Adrenal gland (tissue), 12 donors: ENCODE measurements around the gene PHOSPHO1. TPM values are rescaled to one million over a fixed set of nuclear protein-coding genes. Genes with fewer than 3 reads are reported as not detected.

Source experiments
- DNase-seq, 7 donors: peaks; one replicate each; pipeline ENCODE4 v3.0.0-alpha.2; 2019 to 2020
- H3K27ac ChIP-seq, 5 donors: fragments of 200-600 bp; sonication (generic) in 4 of 5; 1 replicate in 3 of 5; 2 replicates in 2 of 5; pipeline versions ENCODE4 v1.5.1 to v1.8.0; 2016 to 2020; ENCODE audit warnings: mild to moderate bottlenecking in 1 of 5
- H3K27me3 ChIP-seq: fragments of 200-600 bp; 2 replicates; pipeline ENCODE4 v1.8.0; 2021
- H3K36me3 ChIP-seq, 2 donors: fragments of 200-600 bp; replicated peaks in 1 of 2; 1 replicate in 1 of 2; 2 replicates in 1 of 2; pipeline versions ENCODE4 v1.5.1 to v1.8.0; 2018 to 2022
- H3K4me1 ChIP-seq, 2 donors: fragments of 200-600 bp; replicated peaks in 1 of 2; 1 replicate in 1 of 2; 2 replicates in 1 of 2; pipeline versions ENCODE4 v1.5.1 to v1.8.0; 2018 to 2021
- H3K4me3 ChIP-seq, 4 donors: fragments of 200-600 bp; sonication (generic) in 3 of 4; one replicate each; pipeline ENCODE4 v1.5.1; 2016 to 2018
- H3K9me3 ChIP-seq, 3 donors: fragments of 200-600 bp; sonication (generic) in 1 of 3; replicated peaks in 1 of 3; 1 replicate in 2 of 3; 2 replicates in 1 of 3; pipeline versions ENCODE4 v1.5.1 to v1.8.0; 2016 to 2021
- POLR2A ChIP-seq, 2 donors: fragments of 450-650 bp; IDR thresholded peaks; one replicate each; pipeline ENCODE4 v1.6.1; 2017; ENCODE audit warnings: antibody characterized with exemption in 2 of 2, mild to moderate bottlenecking in 2 of 2, moderate library complexity in 1 of 2
- WGBS, 4 donors: extraction: QIAGEN DNeasy Blood & Tissue Kit in 2 of 4; methylation state at CpG; one replicate each; pipeline versions ENCODE4 v1.1.5 to v1.1.7; 2013 to 2017; 5-methylcytosine and 5-hydroxymethylcytosine counted together
- intact Hi-C, 2 donors: fragments of 100-400 bp; cut with DNase I; formaldehyde crosslinking; loops; one replicate each; pipeline versions ENCODE4 v1.14.1 to v1.15.0; 2022 to 2023
- polyA plus RNA-seq, 3 donors: library from polyadenylated mRNA; stranded (reverse); fragments of 200-250 nt in 2 of 3; fragments of 350-450 nt in 1 of 3; fragmentation: Illumina TruSeq in 1 of 3; extraction: RNeasy Lipid Tissue Mini Kit (QIAGEN cat#74804) in 1 of 3; gene quantifications; one replicate each; pipeline ENCODE4 v1.2.3, GENCODE V29; 2013 to 2014
- total RNA-seq, 9 donors: library from RNA; depleted of rRNA in 4 of 9; stranded (reverse); fragments of >200 nt in 4 of 9; fragments of 120-200 nt in 1 of 9; fragmentation: NEBNext Ultra II Directional in 1 of 9; extraction: Animal tissue kit (Norgen Biotek cat#: 25700) in 1 of 9; gene quantifications; one replicate each; pipeline versions ENCODE4 v1.1.0 to v1.2.4, GENCODE V29; 2013 to 2023
- TF ChIP-seq, protein P1 (sequence below), 6 experiments: fragments of 450-650 bp in 4 of 6; fragments of 200-600 bp in 2 of 6; sonication (generic) in 1 of 6; IDR thresholded peaks; 1 replicate in 5 of 6; 2 replicates in 1 of 6; pipeline versions ENCODE4 v1.5.1 to v1.8.0; 2016 to 2021; ENCODE audit warnings: antibody characterized with exemption in 6 of 6, mild to moderate bottlenecking in 2 of 6, moderate library complexity in 1 of 6
- donor health status: healthy with polysubstance abuse.
- donor health status: Bipolar disorder and iron deficiency.
- donor health status: DM: yes; HTN: yes; CAD: no.
- donor health status: DM: no; HTN: no; CAD: no.
- donor health status: DM: no; HTN: no; CAD: no.
- donor health status: DM: yes; HTN: yes; CAD: no.

The PHOSPHO1 gene
- total and polyA plus RNA-seq, 12 donors, result 0.25 to 5.5 (median 0.61) TPM; not detected in 5

DNA sequence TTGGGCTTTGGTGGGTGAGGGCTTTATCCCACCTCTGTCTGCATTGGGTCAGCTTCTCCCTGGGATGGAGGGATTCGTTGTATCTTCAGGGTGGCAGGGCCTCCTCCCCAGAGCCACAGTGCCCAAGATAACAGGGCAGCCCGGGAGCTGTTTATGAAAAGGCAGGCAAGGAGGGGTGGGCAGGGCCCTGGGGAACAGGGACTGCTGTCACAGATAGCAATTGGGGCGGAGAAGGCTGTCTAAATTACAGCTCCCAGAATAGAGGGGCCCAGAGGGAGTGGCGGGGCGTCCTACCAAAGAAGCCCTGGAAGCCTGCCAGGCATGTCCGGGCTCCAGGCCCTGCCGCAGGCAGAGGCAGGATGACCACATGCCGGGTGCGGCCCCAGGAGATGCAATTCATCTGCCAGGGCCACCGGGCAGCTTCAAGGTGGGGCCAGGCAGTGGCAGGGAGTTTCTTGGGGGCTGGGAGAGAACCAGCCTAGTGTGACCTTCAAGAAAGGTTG lies 18.8 kb upstream of the PHOSPHO1 start:
- Histone ChIP-seq H3K4me3 (no peak overlapping the region), H3K27me3 (no peaks in the 10 kb centered on the region), H3K36me3 (no peaks in the 10 kb centered on the region), H3K9me3 (no peaks in the 10 kb centered on the region), H3K4me1 (peaks cover 0 to 4% of the 10 kb centered on the region in 2 donors), H3K27ac (no peak overlapping the region)
- TF ChIP-seq, protein P1, sequence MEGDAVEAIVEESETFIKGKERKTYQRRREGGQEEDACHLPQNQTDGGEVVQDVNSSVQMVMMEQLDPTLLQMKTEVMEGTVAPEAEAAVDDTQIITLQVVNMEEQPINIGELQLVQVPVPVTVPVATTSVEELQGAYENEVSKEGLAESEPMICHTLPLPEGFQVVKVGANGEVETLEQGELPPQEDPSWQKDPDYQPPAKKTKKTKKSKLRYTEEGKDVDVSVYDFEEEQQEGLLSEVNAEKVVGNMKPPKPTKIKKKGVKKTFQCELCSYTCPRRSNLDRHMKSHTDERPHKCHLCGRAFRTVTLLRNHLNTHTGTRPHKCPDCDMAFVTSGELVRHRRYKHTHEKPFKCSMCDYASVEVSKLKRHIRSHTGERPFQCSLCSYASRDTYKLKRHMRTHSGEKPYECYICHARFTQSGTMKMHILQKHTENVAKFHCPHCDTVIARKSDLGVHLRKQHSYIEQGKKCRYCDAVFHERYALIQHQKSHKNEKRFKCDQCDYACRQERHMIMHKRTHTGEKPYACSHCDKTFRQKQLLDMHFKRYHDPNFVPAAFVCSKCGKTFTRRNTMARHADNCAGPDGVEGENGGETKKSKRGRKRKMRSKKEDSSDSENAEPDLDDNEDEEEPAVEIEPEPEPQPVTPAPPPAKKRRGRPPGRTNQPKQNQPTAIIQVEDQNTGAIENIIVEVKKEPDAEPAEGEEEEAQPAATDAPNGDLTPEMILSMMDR (IDR thresholded peaks at IDR 0.05), result no peak
- TF ChIP-seq POLR2A (IDR thresholded peaks at IDR 0.05), result no peak
- intact Hi-C loops, result no loop called here
- DNase-seq, result peak in 5 of 7 donors; percentile 33 to 50 (median 41)
- 17 to 43% (median 32%) methylated on average over 7 to 10 of the region's 10 CpGs for WGBS, 4 donors

DNA sequence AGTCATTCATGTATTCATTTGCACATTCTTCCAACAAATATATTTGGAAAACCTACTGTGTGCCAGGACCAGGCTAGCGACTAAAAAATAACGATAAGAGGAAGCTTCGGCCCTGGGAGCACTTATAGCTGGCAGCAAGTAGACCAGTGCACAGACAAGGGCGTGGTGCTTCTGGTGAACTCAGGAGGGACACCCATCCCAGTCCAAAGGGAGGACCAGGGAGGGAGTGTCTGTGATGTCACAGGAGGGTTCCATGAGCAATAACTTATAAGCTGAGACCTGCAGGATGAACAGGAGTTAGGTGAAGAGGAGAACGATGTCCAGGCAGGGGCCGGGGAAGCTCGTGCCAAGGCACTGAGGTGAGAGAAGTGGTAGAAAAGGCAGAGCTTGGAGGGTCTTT lies 17.4 kb upstream of the PHOSPHO1 start:
- intact Hi-C loops, result no loop called here
- no peak overlapping the region for H3K4me3 ChIP-seq
- no peak for DNase-seq
- H3K27ac ChIP-seq, result no peak overlapping the region
- no peaks in the 10 kb centered on the region for H3K27me3 ChIP-seq
- TF ChIP-seq, protein P1 (IDR thresholded peaks at IDR 0.05), result no peak
- WGBS, 4 donors, result 86 to 90% (median 89%) methylated on average over 7 of the region's 7 CpGs
- H3K36me3 ChIP-seq, result no peaks in the 10 kb centered on the region
- H3K9me3 ChIP-seq, result no peaks in the 10 kb centered on the region
- peaks cover 0 to 4% of the 10 kb centered on the region in 2 donors for H3K4me1 ChIP-seq

DNA sequence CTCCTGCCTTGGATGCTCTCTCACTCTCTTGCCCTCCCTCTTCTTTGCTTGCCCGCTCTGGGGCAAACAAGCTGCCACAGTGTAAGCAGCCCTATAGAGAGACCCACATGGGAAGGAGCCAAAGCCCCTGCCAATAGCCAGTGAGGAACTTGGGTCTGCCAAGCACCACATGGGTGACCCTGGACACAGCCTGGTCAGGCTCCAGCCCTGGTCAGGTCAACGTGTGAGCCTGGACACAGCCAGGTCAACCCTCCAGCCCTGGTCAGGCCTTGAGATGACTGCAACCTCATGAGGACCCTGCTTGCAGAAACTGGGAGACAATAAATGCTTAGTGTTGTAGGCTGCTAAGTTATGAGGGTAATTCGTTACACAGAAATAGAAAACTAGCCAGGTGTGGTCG lies 14.3 kb upstream of the PHOSPHO1 start:
- no peaks in the 10 kb centered on the region for H3K4me1 ChIP-seq
- intact Hi-C loops, result no loop called here
- H3K9me3 ChIP-seq, result no peaks in the 10 kb centered on the region
- 84 to 90% (median 88%) methylated on average over 3 to 4 of the region's 4 CpGs for WGBS, 4 donors
- no peak for TF ChIP-seq POLR2A (IDR thresholded peaks at IDR 0.05)
- TF ChIP-seq, protein P1 (IDR thresholded peaks at IDR 0.05), result no peak
- H3K27me3 ChIP-seq, result no peaks in the 10 kb centered on the region
- H3K27ac ChIP-seq, result no peak overlapping the region
- DNase-seq, result no peak
- H3K4me3 ChIP-seq, result no peak overlapping the region
- no peaks in the 10 kb centered on the region for H3K36me3 ChIP-seq

DNA sequence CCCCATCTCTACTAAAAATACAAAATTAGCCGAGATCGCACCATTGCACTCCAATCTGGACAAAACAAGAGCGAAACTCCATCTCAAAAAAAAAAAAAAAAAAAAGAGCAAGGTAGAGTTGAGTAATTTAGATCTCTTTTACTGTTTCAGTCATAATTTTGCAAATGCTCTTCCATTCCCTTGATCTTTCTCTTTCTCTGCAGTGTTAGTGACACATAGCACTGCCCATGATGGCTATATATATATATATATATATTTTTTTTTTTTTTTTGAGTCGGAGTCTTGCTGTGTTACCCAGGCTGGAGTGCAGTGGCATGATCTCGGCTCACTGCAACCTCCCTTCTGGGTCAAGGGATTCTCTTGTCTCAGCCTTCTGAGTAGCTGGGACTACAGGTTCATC lies 12.2 kb upstream of the PHOSPHO1 start:
- Histone ChIP-seq H3K36me3 (no peaks in the 10 kb centered on the region), H3K4me3 (no peak overlapping the region), H3K9me3 (no peaks in the 10 kb centered on the region), H3K27me3 (no peaks in the 10 kb centered on the region), H3K4me1 (no peaks in the 10 kb centered on the region), H3K27ac (no peak overlapping the region)
- TF ChIP-seq, protein P1 (IDR thresholded peaks at IDR 0.05), result no peak
- no peak for TF ChIP-seq POLR2A (IDR thresholded peaks at IDR 0.05)
- 88 to 95% (median 91%) methylated on average over 5 of the region's 5 CpGs for WGBS, 4 donors
- intact Hi-C loops, result no loop called here
- no peak for DNase-seq
